Stomach smooth muscle (tissue), 2 donors: ENCODE data around the gene CT83.

Experiments used
- H3K27ac ChIP-seq: one replicate; pipeline ENCODE4 v1.7.0; 2013; ENCODE audit warnings: mild to moderate bottlenecking, low read length, inconsistent platforms
- H3K27me3 ChIP-seq, 2 donors: one replicate each; pipeline ENCODE4 v1.7.0; 2013; ENCODE audit warnings: low read length in 2 of 2; ENCODE audit not compliant: insufficient read depth in 2 of 2, control insufficient read depth in 1 of 2
- H3K36me3 ChIP-seq, 2 donors: one replicate each; pipeline ENCODE4 v1.7.0; 2013; ENCODE audit warnings: low read length in 2 of 2; ENCODE audit not compliant: control insufficient read depth in 2 of 2, insufficient read depth in 2 of 2
- H3K4me1 ChIP-seq: one replicate; pipeline ENCODE4 v1.7.0; 2013; ENCODE audit warnings: low read length; ENCODE audit not compliant: control insufficient read depth, insufficient read depth
- H3K4me3 ChIP-seq, 2 donors: one replicate each; pipeline ENCODE4 v1.7.0; 2013; ENCODE audit warnings: low read length in 2 of 2
- H3K9ac ChIP-seq, 2 donors: one replicate each; pipeline ENCODE4 v1.7.0; 2013; ENCODE audit warnings: low read length in 2 of 2, mild to moderate bottlenecking in 1 of 2
- H3K9me3 ChIP-seq, 2 donors: one replicate each; pipeline ENCODE4 v1.7.0; 2013; ENCODE audit warnings: low read length in 2 of 2; ENCODE audit not compliant: control insufficient read depth in 2 of 2
- donor health status: healthy.
- donor health status: Pancreatic carcinoma.

The CT83 gene

DNA sequence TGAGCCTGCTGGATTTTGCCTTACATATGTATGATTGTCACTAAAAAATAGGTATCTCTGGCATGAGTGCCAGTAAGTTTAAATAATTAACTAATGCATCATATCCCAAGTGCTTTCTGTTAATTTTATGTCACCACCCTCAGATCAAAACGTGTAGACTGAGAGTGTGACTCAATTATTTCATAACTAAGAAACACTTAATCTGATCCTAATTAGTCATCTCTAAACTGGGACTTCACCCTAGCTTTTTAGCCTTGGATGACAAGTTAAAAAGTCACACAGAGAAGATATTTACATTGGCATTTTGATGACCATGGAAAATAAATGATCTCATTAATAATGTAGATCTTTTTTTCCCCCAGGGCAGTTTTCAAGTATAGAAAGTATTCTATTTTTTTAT, 49.5 kb downstream of the CT83 start:
- Histone ChIP-seq H3K9me3 (no peaks in the 10 kb centered on the region), H3K4me1 (no peaks in the 10 kb centered on the region), H3K4me3 (no peak overlapping the region), H3K27me3 (peaks cover 0 to 2% of the 10 kb centered on the region in 2 donors), H3K36me3 (no peaks in the 10 kb centered on the region), H3K9ac (no peak overlapping the region), H3K27ac (no peak overlapping the region)
